Measurements from ENCODE around the gene UBE2E2. TPM values are rescaled to one million over a fixed set of nuclear protein-coding genes. Genes with fewer than 3 reads are reported as not detected.

The UBE2E2 gene
- total RNA-seq, 2 donors from 2014 or later, result 1.2 to 7.6 TPM

DNA sequence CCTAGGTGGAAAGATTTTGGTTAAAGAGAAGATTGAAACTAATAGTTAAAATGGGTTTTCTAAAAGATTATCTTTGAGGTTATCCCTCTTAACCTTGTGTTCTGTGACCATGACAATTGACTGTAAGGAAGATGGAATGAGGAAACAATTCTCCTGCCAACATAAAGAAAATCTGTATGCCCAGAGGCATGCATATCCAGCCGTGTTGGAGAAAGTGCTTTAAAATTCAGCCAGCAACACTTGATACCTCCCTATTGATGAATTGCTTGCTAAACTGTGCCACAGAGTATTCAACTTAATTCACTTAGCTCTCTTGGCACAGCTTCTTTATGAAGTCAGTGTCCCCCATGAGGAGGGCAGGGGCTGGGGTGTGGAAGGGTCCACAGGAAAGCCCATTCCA, 203.5 kb downstream of the UBE2E2 start:
- H3K27me3 ChIP-seq, result no peaks in the 10 kb centered on the region
- H3K9me3 ChIP-seq, result no peaks in the 10 kb centered on the region
- H3K27ac ChIP-seq, result no peak overlapping the region
- intact Hi-C loops (cut with DNase I), result no loop called here
- no peaks in the 10 kb centered on the region for H3K36me3 ChIP-seq
- H3K9ac ChIP-seq (ENCODE audit: low read depth in 2 of 2, low read length in 2 of 2), result no peak overlapping the region
- no peak overlapping the region for H3K4me3 ChIP-seq
- TF ChIP-seq, protein P1, sequence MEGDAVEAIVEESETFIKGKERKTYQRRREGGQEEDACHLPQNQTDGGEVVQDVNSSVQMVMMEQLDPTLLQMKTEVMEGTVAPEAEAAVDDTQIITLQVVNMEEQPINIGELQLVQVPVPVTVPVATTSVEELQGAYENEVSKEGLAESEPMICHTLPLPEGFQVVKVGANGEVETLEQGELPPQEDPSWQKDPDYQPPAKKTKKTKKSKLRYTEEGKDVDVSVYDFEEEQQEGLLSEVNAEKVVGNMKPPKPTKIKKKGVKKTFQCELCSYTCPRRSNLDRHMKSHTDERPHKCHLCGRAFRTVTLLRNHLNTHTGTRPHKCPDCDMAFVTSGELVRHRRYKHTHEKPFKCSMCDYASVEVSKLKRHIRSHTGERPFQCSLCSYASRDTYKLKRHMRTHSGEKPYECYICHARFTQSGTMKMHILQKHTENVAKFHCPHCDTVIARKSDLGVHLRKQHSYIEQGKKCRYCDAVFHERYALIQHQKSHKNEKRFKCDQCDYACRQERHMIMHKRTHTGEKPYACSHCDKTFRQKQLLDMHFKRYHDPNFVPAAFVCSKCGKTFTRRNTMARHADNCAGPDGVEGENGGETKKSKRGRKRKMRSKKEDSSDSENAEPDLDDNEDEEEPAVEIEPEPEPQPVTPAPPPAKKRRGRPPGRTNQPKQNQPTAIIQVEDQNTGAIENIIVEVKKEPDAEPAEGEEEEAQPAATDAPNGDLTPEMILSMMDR (IDR thresholded peaks at IDR 0.05), result no peak
- H3K4me1 ChIP-seq, result no peaks in the 10 kb centered on the region
- no peak for DNase-seq

DNA sequence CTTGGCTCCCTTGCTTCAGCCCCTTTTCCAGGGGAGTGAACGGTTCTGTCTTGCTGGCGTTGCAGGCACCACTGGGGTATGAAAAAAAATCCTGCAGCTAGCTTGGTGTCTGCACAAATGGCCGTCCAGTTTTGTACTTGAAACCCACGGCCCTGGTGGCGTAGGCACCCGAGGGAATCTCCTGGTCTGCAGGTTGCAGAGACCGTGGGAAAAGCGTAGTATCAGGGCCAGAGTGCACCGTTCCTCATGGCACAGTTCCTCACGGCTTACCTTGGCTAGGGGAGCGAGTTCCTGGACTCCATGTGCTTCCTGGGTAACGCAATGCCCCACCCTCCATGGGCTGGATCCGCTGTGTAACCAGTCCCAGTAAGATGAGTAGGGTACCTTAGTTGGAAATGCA, 214.9 kb downstream of the UBE2E2 start:
- intact Hi-C loops (cut with DNase I), result no loop called here
- Histone ChIP-seq H3K9me3 (no peaks in the 10 kb centered on the region), H3K27ac (no peak overlapping the region), H3K4me3 (no peak overlapping the region), H3K36me3 (no peaks in the 10 kb centered on the region), H3K4me1 (no peaks in the 10 kb centered on the region), H3K27me3 (no peaks in the 10 kb centered on the region), H3K9ac (ENCODE audit: low read depth in 2 of 2, low read length in 2 of 2) (no peak overlapping the region)
- TF ChIP-seq, protein P1 (IDR thresholded peaks at IDR 0.05), result no peak
- DNase-seq, result no peak

DNA sequence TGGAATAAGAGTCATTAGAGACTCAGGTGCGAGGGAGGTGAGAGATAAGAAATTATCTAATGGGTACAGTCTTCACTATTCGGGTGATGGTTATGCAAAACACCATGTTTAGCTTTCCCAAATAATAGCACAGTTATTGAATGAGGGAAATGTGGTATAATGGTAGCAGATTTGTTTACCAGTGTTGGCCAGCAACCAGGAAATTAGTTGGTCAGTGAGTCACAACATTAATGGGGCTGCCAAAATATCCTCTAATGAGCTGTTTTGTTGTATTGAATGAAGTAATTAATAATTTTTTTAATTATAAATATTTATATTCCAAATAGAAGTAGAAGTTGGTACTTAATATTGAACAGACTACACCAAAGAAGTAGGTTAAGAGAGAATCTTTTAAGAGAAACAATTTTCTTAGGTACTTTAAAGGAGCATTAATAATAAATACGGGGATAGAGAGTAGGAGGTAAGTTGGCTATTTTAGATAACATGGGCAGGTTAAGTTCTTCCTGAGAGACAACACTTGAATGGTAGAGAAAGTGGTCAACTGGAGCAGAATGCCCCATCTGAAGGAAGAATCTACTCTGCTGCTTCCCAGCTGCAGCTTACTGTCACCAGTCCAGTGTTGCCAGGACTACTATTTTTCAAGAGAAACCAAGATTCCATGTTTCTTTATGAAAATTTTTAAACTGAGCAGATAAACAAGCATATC, 218.8 kb downstream of the UBE2E2 start:
- no peaks in the 10 kb centered on the region for H3K9me3 ChIP-seq
- TF ChIP-seq, protein P1 (IDR thresholded peaks at IDR 0.05), result no peak
- DNase-seq, result no peak
- intact Hi-C loops (cut with DNase I), result no loop called here
- H3K9ac ChIP-seq (ENCODE audit: low read depth in 2 of 2, low read length in 2 of 2), result no peak overlapping the region
- no peaks in the 10 kb centered on the region for H3K4me1 ChIP-seq
- no peak overlapping the region for H3K27ac ChIP-seq
- H3K4me3 ChIP-seq, result no peak overlapping the region
- H3K36me3 ChIP-seq, result no peaks in the 10 kb centered on the region
- no peaks in the 10 kb centered on the region for H3K27me3 ChIP-seq

DNA sequence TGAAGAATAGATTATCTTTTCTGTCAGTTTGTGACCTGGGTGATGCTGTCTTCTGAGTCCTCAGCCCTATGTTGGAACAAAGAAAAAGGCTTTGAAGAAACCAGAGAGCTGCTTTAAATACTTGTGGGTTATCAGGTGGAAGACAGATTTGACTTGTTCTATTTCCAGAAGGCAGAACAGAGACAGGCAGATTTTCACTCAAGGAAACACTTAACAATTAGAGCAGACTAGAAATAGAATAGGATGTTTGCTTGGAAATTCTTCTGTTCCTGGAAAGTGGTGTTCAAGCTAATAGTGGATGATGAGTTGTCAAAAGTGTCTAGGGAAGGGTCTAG, 219.4 kb downstream of the UBE2E2 start:
- Histone ChIP-seq H3K4me1 (no peaks in the 10 kb centered on the region), H3K4me3 (no peak overlapping the region), H3K9ac (ENCODE audit: low read depth in 2 of 2, low read length in 2 of 2) (no peak overlapping the region), H3K9me3 (no peaks in the 10 kb centered on the region), H3K27ac (no peak overlapping the region), H3K36me3 (no peaks in the 10 kb centered on the region), H3K27me3 (no peaks in the 10 kb centered on the region)
- intact Hi-C loops (cut with DNase I), result no loop called here
- DNase-seq, result no peak
- TF ChIP-seq, protein P1 (IDR thresholded peaks at IDR 0.05), result no peak

DNA sequence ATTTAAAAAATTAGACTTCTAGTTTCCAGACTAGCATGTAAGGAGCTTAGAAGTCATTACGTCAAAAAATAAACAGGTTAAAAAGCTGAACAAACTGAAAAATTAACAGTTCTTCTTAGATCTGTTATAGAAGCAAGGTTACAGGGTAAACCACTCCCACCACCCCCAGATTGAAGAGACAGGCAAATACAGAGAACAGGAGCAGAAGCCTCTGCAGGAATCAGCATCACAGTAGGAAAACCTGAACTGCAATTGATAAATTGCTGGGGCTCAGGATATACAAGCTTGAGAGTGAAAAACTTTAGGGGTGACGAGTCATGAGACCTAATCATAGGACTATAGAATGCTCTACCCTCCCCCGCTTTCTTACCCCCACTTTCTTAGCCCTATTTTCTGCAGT, 222.3 kb downstream of the UBE2E2 start:
- H3K36me3 ChIP-seq, result no peaks in the 10 kb centered on the region
- no peak for DNase-seq
- intact Hi-C loops (cut with DNase I), result no loop called here
- TF ChIP-seq, protein P1 (IDR thresholded peaks at IDR 0.05), result no peak
- no peak overlapping the region for H3K9ac ChIP-seq (ENCODE audit: low read depth in 2 of 2, low read length in 2 of 2)
- no peaks in the 10 kb centered on the region for H3K4me1 ChIP-seq
- no peak overlapping the region for H3K27ac ChIP-seq
- H3K9me3 ChIP-seq, result no peaks in the 10 kb centered on the region
- no peak overlapping the region for H3K4me3 ChIP-seq
- no peaks in the 10 kb centered on the region for H3K27me3 ChIP-seq
